ENCODE measurements around the gene SEC11A.
A peak's percentile ranks its signal among the peaks of the same experiment; 100 is the strongest.
"Not testable (repeated sequence)": the region's sequence is repeated elsewhere in the genome, so short reads cannot be mapped to it uniquely, and the experiment has no call there.

The SEC11A gene

GRCh38 chr15:84752195-84752594 lies 36.3 kb upstream of the SEC11A start:
- Histone ChIP-seq H3K4me1 (ENCODE audit: control insufficient read depth, insufficient read depth, low read length) (peaks cover 5% of the 10 kb centered on the region), H3K9ac (ENCODE audit: low read depth, low read length) (no peak overlapping the region), H3K4me3 (ENCODE audit: low read depth, low read length) (no peak overlapping the region), H3K27me3 (ENCODE audit: control insufficient read depth, insufficient read depth, low read length) (no peaks in the 10 kb centered on the region), H3K36me3 (ENCODE audit: control insufficient read depth, insufficient read depth, low read length) (no peaks in the 10 kb centered on the region), H3K9me3 (ENCODE audit: control insufficient read depth, insufficient read depth, low read length) (no peaks in the 10 kb centered on the region)

DNA sequence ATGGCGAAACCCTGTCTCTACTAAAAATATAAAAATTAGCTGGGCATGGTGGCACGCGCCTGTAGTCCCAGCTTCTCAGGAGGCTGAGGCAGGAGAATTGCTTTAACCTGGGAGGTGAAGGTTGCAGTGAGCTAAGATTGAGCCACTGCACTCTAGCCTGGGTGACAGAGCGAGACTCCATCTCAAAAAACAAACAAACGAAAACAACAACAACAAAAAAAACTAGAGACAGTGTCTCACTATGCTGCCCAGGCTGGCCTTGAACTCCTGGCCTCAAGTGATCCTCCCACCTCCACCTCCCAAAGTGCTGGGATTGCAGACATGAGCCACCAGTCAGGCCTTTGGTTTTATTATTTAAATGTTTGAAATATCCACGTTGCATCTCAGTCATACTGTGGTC lies 35.8 kb upstream of the SEC11A start:
- H3K36me3 ChIP-seq (ENCODE audit: control insufficient read depth, insufficient read depth, low read length); H3K9ac ChIP-seq (ENCODE audit: low read depth, low read length); H3K4me1 ChIP-seq (ENCODE audit: control insufficient read depth, insufficient read depth, low read length); H3K27me3 ChIP-seq (ENCODE audit: control insufficient read depth, insufficient read depth, low read length); H3K4me3 ChIP-seq (ENCODE audit: low read depth, low read length); H3K9me3 ChIP-seq (ENCODE audit: control insufficient read depth, insufficient read depth, low read length): not testable (repeated sequence)

- Histone ChIP-seq H3K9ac (ENCODE audit: low read depth, low read length) (no peak overlapping the region), H3K9me3 (ENCODE audit: control insufficient read depth, insufficient read depth, low read length) (no peaks in the 10 kb centered on the region), H3K4me1 (ENCODE audit: control insufficient read depth, insufficient read depth, low read length) (peaks cover 7% of the 10 kb centered on the region), H3K27me3 (ENCODE audit: control insufficient read depth, insufficient read depth, low read length) (no peaks in the 10 kb centered on the region), H3K36me3 (ENCODE audit: control insufficient read depth, insufficient read depth, low read length) (no peaks in the 10 kb centered on the region), H3K4me3 (ENCODE audit: low read depth, low read length) (no peak overlapping the region)
Measured at GRCh38 chr15:84750583-84751092, 34.7 kb upstream of the SEC11A start.

DNA sequence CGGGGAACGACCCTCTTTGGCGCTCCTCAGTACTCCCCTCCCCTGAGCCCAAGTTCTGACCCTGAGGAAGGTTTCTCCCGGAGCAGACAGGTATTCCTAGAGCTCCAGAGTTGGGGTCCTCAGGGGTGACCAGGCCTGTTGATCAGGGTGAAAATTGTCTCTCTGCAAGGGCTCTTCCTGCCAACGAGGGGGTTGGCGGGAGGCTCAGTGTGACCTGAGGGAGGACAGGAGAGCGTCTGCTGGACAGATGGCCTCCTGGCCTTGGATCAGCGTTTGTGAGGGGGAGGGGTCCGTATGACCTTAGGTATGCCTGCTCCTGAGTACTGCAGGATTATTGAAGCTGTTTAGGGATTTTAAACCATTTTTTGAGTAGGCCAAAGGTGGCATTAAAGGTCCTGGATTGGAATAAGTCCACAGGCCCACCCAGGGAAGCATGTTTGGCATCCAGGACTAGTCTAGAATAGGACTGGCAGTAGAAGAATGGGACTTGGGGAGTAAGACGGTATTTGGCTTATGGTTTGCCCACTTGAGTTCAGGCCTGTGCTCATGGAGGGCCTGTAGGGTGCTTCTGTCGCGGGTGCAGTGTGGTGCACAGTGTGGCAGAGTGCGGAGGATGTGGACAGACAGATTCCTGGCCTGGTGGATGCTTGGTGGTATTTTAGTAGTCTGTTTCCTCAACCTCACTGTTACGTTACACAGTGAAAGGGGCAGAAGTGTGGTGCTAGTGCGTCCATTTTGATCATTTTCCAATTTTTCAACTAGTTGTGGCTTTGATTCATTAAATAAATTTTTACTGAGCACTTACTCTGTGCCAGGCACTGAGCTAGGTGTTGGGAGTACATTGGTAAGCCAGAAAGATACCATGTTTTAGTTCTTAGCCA lies 33.4 kb upstream of the SEC11A start:
- Histone ChIP-seq H3K9me3 (ENCODE audit: control insufficient read depth, insufficient read depth, low read length) (no peaks in the 10 kb centered on the region), H3K4me3 (ENCODE audit: low read depth, low read length) (peak overlapping the region; percentile 97), H3K4me1 (ENCODE audit: control insufficient read depth, insufficient read depth, low read length) (peaks cover 7% of the 10 kb centered on the region), H3K27me3 (ENCODE audit: control insufficient read depth, insufficient read depth, low read length) (no peaks in the 10 kb centered on the region), H3K9ac (ENCODE audit: low read depth, low read length) (peak overlapping the region; percentile 79), H3K36me3 (ENCODE audit: control insufficient read depth, insufficient read depth, low read length) (no peaks in the 10 kb centered on the region)

DNA sequence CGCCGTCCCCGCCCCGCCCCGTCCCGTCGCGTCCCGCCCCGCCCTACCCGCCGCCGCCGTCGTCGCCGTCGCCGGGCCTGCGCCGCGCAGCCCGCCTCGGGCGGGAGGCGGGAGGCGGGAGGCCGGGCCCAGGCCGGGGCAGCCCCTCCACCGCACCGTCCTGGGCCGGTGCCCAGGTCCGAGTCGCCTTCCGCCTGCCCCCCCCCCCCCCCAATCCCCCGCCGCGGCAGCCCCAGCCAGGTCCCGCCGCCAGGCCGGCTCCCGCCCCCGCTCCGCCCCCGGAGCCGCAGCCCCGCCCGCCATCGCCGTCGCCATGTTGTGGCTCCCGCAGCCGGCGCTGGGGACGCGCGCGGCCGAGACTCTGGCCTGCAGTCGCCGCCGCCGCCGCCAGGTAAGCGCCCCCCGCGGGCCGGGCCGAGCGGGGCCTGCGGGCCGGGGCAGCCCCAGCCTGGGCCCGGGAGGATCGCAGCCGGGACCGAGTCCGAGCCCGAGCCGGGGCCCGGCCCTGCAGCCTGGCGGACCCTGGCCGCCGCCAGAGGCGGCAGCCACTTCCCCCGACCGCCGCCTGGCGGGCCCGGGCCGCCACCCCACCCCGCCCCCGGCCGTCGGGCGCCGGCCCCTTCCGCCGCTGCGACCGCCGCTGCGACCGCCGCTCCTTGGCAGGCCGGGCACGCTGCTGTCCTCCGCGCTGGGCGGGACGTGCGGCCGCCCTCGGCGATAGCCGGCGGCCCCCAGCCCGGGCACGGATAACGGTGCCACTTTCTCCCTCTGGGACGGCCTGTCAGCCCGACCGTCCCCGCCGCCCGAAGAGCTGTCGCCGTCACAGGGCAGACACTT lies 32.6 kb upstream of the SEC11A start, which contains the start of gene ZNF592:
Gene ZNF592, plus strand, starts transcription at position 319 of the 837 bp plus-strand sequence. CDS start 34,084 bp downstream, outside the sequence.
- Histone ChIP-seq H3K36me3 (ENCODE audit: control insufficient read depth, insufficient read depth, low read length) (no peaks in the 10 kb centered on the region), H3K4me3 (ENCODE audit: low read depth, low read length) (peak within 1 kb of the TSS; percentile 97), H3K4me1 (ENCODE audit: control insufficient read depth, insufficient read depth, low read length) (peaks cover 7% of the 10 kb centered on the region), H3K9ac (ENCODE audit: low read depth, low read length) (peak within 1 kb of the TSS; percentile 81), H3K27me3 (ENCODE audit: control insufficient read depth, insufficient read depth, low read length) (no peaks in the 10 kb centered on the region), H3K9me3 (ENCODE audit: control insufficient read depth, insufficient read depth, low read length) (no peaks in the 10 kb centered on the region)

DNA sequence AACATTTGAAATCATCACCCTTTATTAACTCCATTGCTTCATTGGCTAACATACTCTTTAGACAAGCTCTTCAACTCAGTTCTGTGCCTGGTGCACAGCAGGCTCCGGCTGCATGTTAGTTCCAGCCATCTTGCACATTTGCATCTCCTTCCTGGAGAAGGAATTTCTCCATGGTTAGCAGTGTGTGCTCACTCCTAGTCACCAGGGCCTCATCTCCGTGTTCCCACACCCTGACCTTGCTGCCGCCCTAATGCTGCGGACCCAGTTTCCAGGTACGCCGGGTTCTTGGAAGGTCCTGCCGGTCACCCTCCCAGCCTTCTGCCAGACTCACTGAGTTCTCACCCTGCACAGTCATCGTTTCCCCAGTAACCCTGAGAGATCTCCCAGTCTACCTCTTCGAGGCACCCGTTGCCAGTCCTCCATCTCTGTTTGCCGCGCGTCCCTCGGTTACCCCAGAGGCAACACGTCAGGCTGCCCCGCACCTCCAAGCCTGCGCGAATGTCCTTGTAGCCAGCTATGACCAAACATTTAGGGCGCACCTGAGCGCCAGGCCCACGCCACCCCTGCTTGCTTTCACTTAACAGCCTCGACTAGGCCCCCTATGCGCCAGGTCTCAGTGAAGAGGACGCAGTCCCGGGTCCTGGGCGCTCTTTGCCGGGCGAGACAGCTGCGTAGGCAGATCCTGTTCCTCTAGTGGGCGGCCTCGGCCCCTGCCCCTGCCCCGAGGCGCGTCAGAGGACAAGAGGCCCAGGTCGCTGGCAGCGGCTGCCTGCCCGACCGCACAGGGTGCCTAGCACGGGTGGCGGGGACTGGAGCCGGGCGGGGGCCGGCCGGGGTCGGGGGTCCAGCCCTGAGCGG lies 31.7 kb upstream of the SEC11A start:
- Histone ChIP-seq H3K4me1 (ENCODE audit: control insufficient read depth, insufficient read depth, low read length) (peaks cover 7% of the 10 kb centered on the region), H3K4me3 (ENCODE audit: low read depth, low read length) (peak overlapping the region; percentile 85), H3K9ac (ENCODE audit: low read depth, low read length) (peak overlapping the region; percentile 81), H3K9me3 (ENCODE audit: control insufficient read depth, insufficient read depth, low read length) (no peaks in the 10 kb centered on the region), H3K27me3 (ENCODE audit: control insufficient read depth, insufficient read depth, low read length) (no peaks in the 10 kb centered on the region), H3K36me3 (ENCODE audit: control insufficient read depth, insufficient read depth, low read length) (no peaks in the 10 kb centered on the region)

DNA sequence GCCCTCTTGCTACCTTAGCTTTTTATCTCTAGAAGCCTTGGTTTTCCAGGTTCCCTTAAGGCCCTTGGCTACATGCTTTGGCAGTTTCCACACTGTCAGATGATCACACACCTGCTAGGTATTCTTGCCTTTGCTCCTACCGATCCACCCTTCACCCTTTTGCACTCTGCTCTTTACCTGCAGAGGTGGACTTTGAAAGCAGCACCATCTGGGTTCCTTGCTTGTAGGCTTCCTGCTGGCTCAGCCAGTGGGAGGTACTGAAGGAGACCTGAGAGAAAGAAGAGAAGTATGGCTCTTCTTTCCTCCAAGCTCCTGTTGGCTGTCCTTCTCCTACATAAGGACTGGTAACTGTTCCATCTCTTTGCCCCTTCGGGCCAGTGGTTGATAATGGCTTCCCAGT lies 25.2 kb upstream of the SEC11A start:
- Histone ChIP-seq H3K4me3 (ENCODE audit: low read depth, low read length) (no peak overlapping the region), H3K4me1 (ENCODE audit: control insufficient read depth, insufficient read depth, low read length) (no peaks in the 10 kb centered on the region), H3K9ac (ENCODE audit: low read depth, low read length) (no peak overlapping the region), H3K9me3 (ENCODE audit: control insufficient read depth, insufficient read depth, low read length) (no peaks in the 10 kb centered on the region), H3K36me3 (ENCODE audit: control insufficient read depth, insufficient read depth, low read length) (no peaks in the 10 kb centered on the region), H3K27me3 (ENCODE audit: control insufficient read depth, insufficient read depth, low read length) (no peaks in the 10 kb centered on the region)

GRCh38 chr15:84740691-84741090 lies 24.8 kb upstream of the SEC11A start:
- Histone ChIP-seq H3K4me1 (ENCODE audit: control insufficient read depth, insufficient read depth, low read length) (no peaks in the 10 kb centered on the region), H3K27me3 (ENCODE audit: control insufficient read depth, insufficient read depth, low read length) (no peaks in the 10 kb centered on the region), H3K9ac (ENCODE audit: low read depth, low read length) (no peak overlapping the region), H3K9me3 (ENCODE audit: control insufficient read depth, insufficient read depth, low read length) (no peaks in the 10 kb centered on the region), H3K4me3 (ENCODE audit: low read depth, low read length) (no peak overlapping the region), H3K36me3 (ENCODE audit: control insufficient read depth, insufficient read depth, low read length) (no peaks in the 10 kb centered on the region)

DNA sequence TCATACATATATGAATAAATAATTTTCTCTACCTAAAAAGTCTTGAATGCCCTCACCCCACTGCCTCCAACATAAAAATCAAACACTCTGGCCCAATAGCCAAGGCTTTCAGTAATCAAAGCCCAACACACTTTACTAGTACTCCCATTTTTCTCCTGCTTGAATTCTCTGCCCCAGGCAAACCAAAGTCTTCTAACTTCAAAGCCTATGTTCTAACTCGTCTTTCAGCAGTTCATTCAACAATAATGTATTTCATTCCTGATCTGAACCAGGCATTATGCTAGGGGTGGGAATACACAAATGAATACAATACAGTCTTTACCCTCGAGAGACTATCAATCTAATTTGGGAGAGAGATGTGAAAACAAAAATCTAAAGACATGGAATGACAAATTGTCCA lies 21.1 kb upstream of the SEC11A start:
- Histone ChIP-seq H3K4me3 (ENCODE audit: low read depth, low read length) (no peak overlapping the region), H3K27me3 (ENCODE audit: control insufficient read depth, insufficient read depth, low read length) (no peaks in the 10 kb centered on the region), H3K36me3 (ENCODE audit: control insufficient read depth, insufficient read depth, low read length) (no peaks in the 10 kb centered on the region), H3K9ac (ENCODE audit: low read depth, low read length) (no peak overlapping the region), H3K9me3 (ENCODE audit: control insufficient read depth, insufficient read depth, low read length) (no peaks in the 10 kb centered on the region), H3K4me1 (ENCODE audit: control insufficient read depth, insufficient read depth, low read length) (peaks cover 5% of the 10 kb centered on the region)

- H3K4me3 ChIP-seq (ENCODE audit: low read depth, low read length) = no peak overlapping the region
- H3K36me3 ChIP-seq (ENCODE audit: control insufficient read depth, insufficient read depth, low read length) = no peaks in the 10 kb centered on the region
- H3K4me1 ChIP-seq (ENCODE audit: control insufficient read depth, insufficient read depth, low read length) = peaks cover 5% of the 10 kb centered on the region
- no peaks in the 10 kb centered on the region for H3K9me3 ChIP-seq (ENCODE audit: control insufficient read depth, insufficient read depth, low read length)
- H3K9ac ChIP-seq (ENCODE audit: low read depth, low read length) = no peak overlapping the region
- no peaks in the 10 kb centered on the region for H3K27me3 ChIP-seq (ENCODE audit: control insufficient read depth, insufficient read depth, low read length)
Measured at GRCh38 chr15:84736375-84736774, 20.4 kb upstream of the SEC11A start.

GRCh38 chr15:84735480-84736061 lies 19.6 kb upstream of the SEC11A start:
- H3K9ac ChIP-seq (ENCODE audit: low read depth, low read length); H3K9me3 ChIP-seq (ENCODE audit: control insufficient read depth, insufficient read depth, low read length); H3K4me1 ChIP-seq (ENCODE audit: control insufficient read depth, insufficient read depth, low read length); H3K27me3 ChIP-seq (ENCODE audit: control insufficient read depth, insufficient read depth, low read length); H3K36me3 ChIP-seq (ENCODE audit: control insufficient read depth, insufficient read depth, low read length): not testable (repeated sequence)
- peak overlapping the region; percentile 42 for H3K4me3 ChIP-seq (ENCODE audit: low read depth, low read length)

Measured in iPS-15b (cell line).